A549 treated with RU486 at 1 μM for 4 hours (cell line): ENCODE measurements around the gene THAP4. TPM values are rescaled to one million over a fixed set of nuclear protein-coding genes. Genes with fewer than 3 reads are reported as not detected.

Source experiments
- total RNA-seq: library from RNA; stranded (reverse); fragments of 200-300 nt; extraction: Qiagen RNA extraction; gene quantifications from 5 replicates; pipeline ENCODE4 v1.2.3, GENCODE V29; 2022; ENCODE audit warnings: low read depth

THAP4 gene
- 61.7 to 88.3 TPM (median 82.6 TPM) in 5 replicates for total RNA-seq

DNA sequence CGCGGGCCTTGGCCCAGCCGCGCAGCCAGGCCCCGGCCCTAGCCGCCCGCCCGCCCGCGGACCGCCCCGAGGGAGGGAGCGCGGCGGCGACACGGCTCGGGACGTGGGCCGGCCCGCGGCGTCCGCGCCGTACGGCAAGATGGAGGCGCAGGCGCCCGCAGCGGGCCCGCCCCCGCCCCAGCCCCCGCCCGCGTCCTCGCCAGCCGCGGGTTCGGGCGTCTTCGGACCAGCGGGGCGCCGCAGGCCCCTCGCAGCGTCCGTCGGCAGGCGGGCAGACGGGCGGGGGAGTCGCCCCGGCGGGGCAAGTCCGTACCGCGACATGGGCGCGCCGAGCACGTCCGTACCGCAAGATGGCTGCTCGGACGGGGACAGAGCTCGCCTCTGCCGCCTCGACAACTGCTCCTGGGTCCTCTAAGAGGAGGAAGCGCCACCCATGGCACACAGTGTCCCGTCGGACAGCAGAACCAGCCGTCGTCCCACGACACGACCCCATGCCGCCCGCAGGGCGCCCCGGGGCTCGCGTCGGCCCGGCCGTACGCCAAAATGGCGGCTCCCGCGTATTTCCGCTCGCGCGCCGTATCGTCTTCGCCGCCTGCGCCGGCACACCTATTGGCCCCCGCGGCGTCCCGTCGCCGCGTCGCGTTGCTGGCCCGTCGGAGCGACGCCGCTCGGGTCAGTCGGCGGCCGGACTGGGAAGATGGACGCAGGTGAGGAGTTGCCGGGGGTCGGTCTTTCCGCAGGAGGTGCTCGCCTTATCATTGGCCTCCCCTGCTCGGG lies at the start of gene THAP4, which contains the start of gene ATG4B:
THAP4 (minus strand) TSS at position 141 of the 777 bp plus-strand sequence. CDS start 141 bp downstream, outside the sequence.
ATG4B (plus strand) TSS at position 676 of the 777 bp plus-strand sequence; CDS start at position 698, 22 bp downstream.

DNA sequence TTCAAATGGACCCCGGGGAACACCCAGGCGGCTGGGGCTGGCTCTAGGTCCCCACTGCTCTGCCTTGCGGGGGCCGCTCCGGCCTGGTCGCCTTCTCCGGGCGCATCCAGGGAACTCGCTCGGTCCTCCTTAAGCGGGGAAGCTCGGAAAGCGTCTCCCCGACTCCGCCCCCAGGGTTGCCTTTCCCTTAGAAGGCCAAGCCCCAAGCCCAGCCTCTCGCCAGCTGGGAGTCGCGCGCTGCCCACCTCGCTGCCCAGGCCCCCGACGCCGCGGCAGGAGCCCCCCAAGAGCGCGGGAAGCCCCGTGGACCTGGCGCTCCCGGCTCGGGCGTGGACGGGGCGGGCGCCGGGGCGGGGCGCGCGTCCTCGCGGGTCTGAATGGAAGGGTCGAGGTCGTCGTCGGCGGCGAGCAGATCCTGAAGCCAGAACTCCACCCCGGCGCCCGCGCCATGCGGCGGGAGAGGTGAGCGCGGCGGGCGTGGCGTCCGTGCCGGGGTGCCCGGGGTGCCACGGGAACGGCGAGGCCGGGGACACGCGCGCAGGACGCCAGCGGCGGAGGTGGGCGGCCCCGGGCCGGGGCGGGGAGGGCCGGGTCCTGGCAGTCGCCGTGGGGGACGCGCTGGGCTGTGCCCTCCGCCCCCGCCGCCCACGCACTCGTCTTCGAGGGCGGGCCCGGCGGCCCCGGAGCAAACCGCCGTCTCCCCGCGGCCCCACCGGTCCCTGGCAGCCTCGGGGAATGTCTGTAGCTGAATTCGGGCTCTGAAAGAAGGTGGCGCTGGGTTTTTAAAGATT lies 78.2 kb downstream of the THAP4 start, which contains the start of gene BOK:
BOK (plus strand) TSS at position 214 of the 791 bp plus-strand sequence. CDS start 739 bp downstream, outside the sequence.

Other genes starting within 250 kb of the THAP4 start
- gene STK25, start 128.6 kb downstream of the THAP4 start, total RNA-seq = 92.2 to 114 TPM (median 107 TPM) in 5 replicates
- gene BOK, start 78.4 kb downstream of the THAP4 start, total RNA-seq = 22.0 to 37.5 TPM (median 29.3 TPM) in 5 replicates
- gene ATG4B, start 535 bp upstream of the THAP4 start, total RNA-seq = 51.3 to 73.6 TPM (median 53.1 TPM) in 5 replicates
- gene DTYMK, start 49.7 kb upstream of the THAP4 start, total RNA-seq = 115 to 148 TPM (median 137 TPM) in 5 replicates
- gene ING5, start 64.9 kb upstream of the THAP4 start, total RNA-seq = 20.4 to 24.2 TPM (median 23.6 TPM) in 5 replicates
- gene D2HGDH, start 97.5 kb upstream of the THAP4 start, total RNA-seq = 7.0 to 11.0 TPM (median 9.1 TPM) in 5 replicates
- 0.10 to 0.36 TPM (median 0.23 TPM) in 4 of 5 replicates, not detected in the other for gene GAL3ST2, start 139.7 kb upstream of the THAP4 start, total RNA-seq
- gene NEU4, start 172.0 kb upstream of the THAP4 start, total RNA-seq = 0.13 to 0.34 TPM (median 0.18 TPM) in 4 of 5 replicates, not detected in the other
- not detected in 5 replicates for gene PDCD1, start 221.7 kb upstream of the THAP4 start, total RNA-seq
- not detected in 5 replicates for gene RTP5, start 232.6 kb upstream of the THAP4 start, total RNA-seq